ELF-1 (cell line): ENCODE measurements around the gene GRK4.
"Not testable (repeated sequence)": the region's sequence is repeated elsewhere in the genome, so short reads cannot be mapped to it uniquely, and the experiment has no call there.

Experiments
- DNase-seq: peaks from one replicate; pipeline ENCODE4 v3.0.0-alpha.2; 2016; ENCODE audit warnings: low read depth, low spot score

The GRK4 gene

GRCh38 chr4:2941138-2942036 is 22.0 kb upstream of the GRK4 start:
- no peak for DNase-seq

- no peak for DNase-seq
Measured at GRCh38 chr4:2942037-2942531, 21.3 kb upstream of the GRK4 start.

GRCh38 chr4:2942532-2943363 is 20.6 kb upstream of the GRK4 start:
- no peak for DNase-seq

GRCh38 chr4:2943364-2944090 is 19.8 kb upstream of the GRK4 start:
- no peak for DNase-seq

- no peak for DNase-seq
Measured at GRCh38 chr4:2944091-2944482, 19.3 kb upstream of the GRK4 start.

- DNase-seq: no peak
Measured at GRCh38 chr4:2944586-2945526, 18.5 kb upstream of the GRK4 start.

- DNase-seq: not testable (repeated sequence)
Measured at GRCh38 chr4:2945619-2946604, 17.5 kb upstream of the GRK4 start.

GRCh38 chr4:2946812-2947600 is 16.4 kb upstream of the GRK4 start:
- no peak for DNase-seq

- DNase-seq: no peak
Measured at GRCh38 chr4:2947926-2948325, 15.4 kb upstream of the GRK4 start.

- no peak for DNase-seq
Measured at GRCh38 chr4:2948895-2949781, 14.2 kb upstream of the GRK4 start.

GRCh38 chr4:2949782-2950125 is 13.6 kb upstream of the GRK4 start:
- DNase-seq: no peak

GRCh38 chr4:2950221-2950989 is 13.0 kb upstream of the GRK4 start:
- no peak for DNase-seq

GRCh38 chr4:2953496-2953895 is 9.9 kb upstream of the GRK4 start:
- no peak for DNase-seq

GRCh38 chr4:2954358-2955185 is 8.8 kb upstream of the GRK4 start:
- DNase-seq: peak; percentile 80

GRCh38 chr4:2955186-2956044 is 8.0 kb upstream of the GRK4 start:
- not testable (repeated sequence) for DNase-seq
